ENCODE results near the gene FAM81A.

Gene FAM81A

GRCh38 chr15:59545573-59545972 lies 107.6 kb downstream of the FAM81A start:
- DNase-seq, result no peak

GRCh38 chr15:59548501-59549226 lies 110.7 kb downstream of the FAM81A start:
- DNase-seq, result no peak

GRCh38 chr15:59549301-59550185 lies 111.6 kb downstream of the FAM81A start:
- DNase-seq, result no peak

- DNase-seq, result no peak
These were observed 112.5 kb downstream of the FAM81A start for GRCh38 chr15:59550530-59550929.

GRCh38 chr15:59550956-59551355 lies 113.0 kb downstream of the FAM81A start:
- no peak for DNase-seq

- DNase-seq, result no peak
These were observed 116.1 kb downstream of the FAM81A start for GRCh38 chr15:59553879-59554735.

- DNase-seq, result no peak
These were observed 117.7 kb downstream of the FAM81A start for GRCh38 chr15:59555696-59556095.

GRCh38 chr15:59556380-59556779 lies 118.4 kb downstream of the FAM81A start:
- no peak for DNase-seq

- DNase-seq, result no peak
These were observed 119.6 kb downstream of the FAM81A start for GRCh38 chr15:59557581-59557980.

- no peak for DNase-seq
These were observed 120.9 kb downstream of the FAM81A start for GRCh38 chr15:59558851-59559250.

- DNase-seq, result no peak
These were observed 123.6 kb downstream of the FAM81A start for GRCh38 chr15:59561547-59561946.

GRCh38 chr15:59562448-59563186 lies 124.6 kb downstream of the FAM81A start:
- DNase-seq, result no peak

GRCh38 chr15:59565299-59565698 lies 127.3 kb downstream of the FAM81A start:
- no peak for DNase-seq

- no peak for DNase-seq
These were observed 129.3 kb downstream of the FAM81A start for GRCh38 chr15:59567324-59567723.

- no peak for DNase-seq
These were observed 131.5 kb downstream of the FAM81A start for GRCh38 chr15:59569477-59569876.

- no peak for DNase-seq
These were observed 132.3 kb downstream of the FAM81A start for GRCh38 chr15:59570315-59570714.

- DNase-seq, result no peak
These were observed 133.6 kb downstream of the FAM81A start for GRCh38 chr15:59571606-59572005.

All from NCI-H1092 (cell line).